Neuronal stem cell (in vitro differentiated cells): Measurements from ENCODE around the gene FAM83E. TPM values are rescaled to one million over a fixed set of nuclear protein-coding genes. Genes with fewer than 3 reads are reported as not detected.

Experiments used
- DNase-seq: peaks from one replicate; pipeline ENCODE4 v3.0.0-alpha.2; 2013; ENCODE audit warnings: low spot score
- H2AFZ ChIP-seq: one replicate; pipeline ENCODE4 v1.6.1; 2013; ENCODE audit warnings: mild to moderate bottlenecking, low read length, inconsistent platforms
- H2AK5ac ChIP-seq: 2 replicates; pipeline ENCODE4 v1.6.1; 2013; ENCODE audit warnings: low read depth, mild to moderate bottlenecking, inconsistent platforms, low read length, moderate library complexity, mixed read lengths
- H2BK120ac ChIP-seq: 2 replicates; pipeline ENCODE4 v1.6.1; 2013; ENCODE audit warnings: low read depth, mild to moderate bottlenecking, inconsistent platforms, low read length, moderate library complexity, mixed read lengths
- H2BK12ac ChIP-seq: one replicate; pipeline ENCODE4 v1.6.1; 2013; ENCODE audit warnings: low read length, inconsistent platforms
- H2BK15ac ChIP-seq: 2 replicates; pipeline ENCODE4 v1.6.1; 2013; ENCODE audit warnings: mild to moderate bottlenecking, low read length, inconsistent platforms, mixed read lengths
- H2BK5ac ChIP-seq: one replicate; pipeline ENCODE4 v1.6.1; 2013; ENCODE audit warnings: inconsistent platforms, mild to moderate bottlenecking, low read length, moderate library complexity
- H3K14ac ChIP-seq: one replicate; pipeline ENCODE4 v1.6.1; 2013; ENCODE audit warnings: low read length, inconsistent platforms
- H3K18ac ChIP-seq: 2 replicates; pipeline ENCODE4 v1.6.1; 2013; ENCODE audit warnings: low read length, inconsistent platforms
- H3K23ac ChIP-seq: 2 replicates; pipeline ENCODE4 v1.6.1; 2013; ENCODE audit warnings: low read depth, mild to moderate bottlenecking, mixed read lengths, low read length, inconsistent platforms; ENCODE audit not compliant: poor library complexity
- H3K27ac ChIP-seq: replicated peaks from 3 replicates; pipeline ENCODE4 v1.5.1; 2013; ENCODE audit warnings: low read length, inconsistent platforms
- H3K27me3 ChIP-seq, 3 experiments: 2 replicates each; pipeline ENCODE4 v1.6.1; 2013; ENCODE audit warnings: low read length in 3 of 3, mild to moderate bottlenecking in 2 of 3, inconsistent platforms in 1 of 3, low read depth in 1 of 3, mixed read lengths in 1 of 3, moderate library complexity in 1 of 3; ENCODE audit not compliant: control insufficient read depth in 3 of 3, insufficient read depth in 3 of 3
- H3K36me3 ChIP-seq, 2 donors: replicated peaks in 1 of 2; 2 replicates each; pipeline ENCODE4 v1.6.1; 2013; ENCODE audit warnings: low read length in 2 of 2; ENCODE audit not compliant: control insufficient read depth in 2 of 2, insufficient read depth in 2 of 2
- H3K4ac ChIP-seq: 2 replicates; pipeline ENCODE4 v1.6.1; 2013; ENCODE audit warnings: inconsistent platforms, mild to moderate bottlenecking, low read length, moderate library complexity
- H3K4me1 ChIP-seq, 2 donors: 1 replicate in 1 of 2; 2 replicates in 1 of 2; pipeline ENCODE4 v1.6.1; 2013; ENCODE audit warnings: low read length in 2 of 2, low read depth in 1 of 2; ENCODE audit not compliant: control insufficient read depth in 2 of 2, insufficient read depth in 1 of 2
- H3K4me2 ChIP-seq: one replicate; pipeline ENCODE4 v1.6.1; 2013; ENCODE audit warnings: mild to moderate bottlenecking, low read length, inconsistent platforms; ENCODE audit not compliant: insufficient read depth, poor library complexity, severe bottlenecking
- H3K4me3 ChIP-seq, 2 donors: 2 replicates each; pipeline ENCODE4 v1.5.1; 2013; ENCODE audit warnings: low read length in 2 of 2, mild to moderate bottlenecking in 2 of 2, inconsistent platforms in 1 of 2, moderate library complexity in 1 of 2
- H3K79me1 ChIP-seq: one replicate; pipeline ENCODE4 v1.6.1; 2013; ENCODE audit warnings: low read depth, mild to moderate bottlenecking, inconsistent platforms, low read length, moderate library complexity
- H3K9ac ChIP-seq: one replicate; pipeline ENCODE4 v1.6.1; 2013; ENCODE audit warnings: mild to moderate bottlenecking, low read depth, low read length, inconsistent platforms; ENCODE audit not compliant: poor library complexity
- H3K9me3 ChIP-seq, 2 donors: replicated peaks in 1 of 2; 2 replicates each; pipeline versions ENCODE3 to v1.6.1; 2013; ENCODE audit warnings: low read length in 2 of 2, mild to moderate bottlenecking in 2 of 2, inconsistent platforms in 1 of 2, low read depth in 1 of 2, mixed read lengths in 1 of 2, moderate library complexity in 1 of 2; ENCODE audit not compliant: control insufficient read depth in 2 of 2, insufficient read depth in 1 of 2
- H4K8ac ChIP-seq: one replicate; pipeline ENCODE4 v1.6.1; 2013; ENCODE audit warnings: low read depth, mild to moderate bottlenecking, inconsistent platforms, low read length, moderate library complexity
- H4K91ac ChIP-seq: one replicate; pipeline ENCODE4 v1.6.1; 2013; ENCODE audit warnings: low read length, low read depth, mild to moderate bottlenecking, inconsistent platforms; ENCODE audit not compliant: poor library complexity
- WGBS, 2 donors: extraction: QIAGEN DNeasy Blood & Tissue Kit; methylation state at CpG; one replicate each; pipeline ENCODE4 v1.1.7; 2013; ENCODE audit warnings: missing lambda C conversion rate in 2 of 2, mixed read lengths in 1 of 2; ENCODE audit not compliant: insufficient read length in 2 of 2, insufficient replicate concordance in 1 of 2; ENCODE audit errors: extremely low coverage in 2 of 2; 5-methylcytosine and 5-hydroxymethylcytosine counted together
- polyA plus RNA-seq, 2 experiments: library from polyadenylated mRNA; stranded (reverse); fragments of 200-250 nt; gene quantifications; one replicate each; pipeline ENCODE4 v1.2.3, GENCODE V29; 2013

FAM83E gene
- polyA plus RNA-seq (2013, experiment 1 of 2) = 0.08 TPM
- polyA plus RNA-seq (2013, experiment 2 of 2) = 0.15 TPM

GRCh38 chr19:48614436-48615230, at the start of gene FAM83E:
TSS of gene FAM83E (minus strand) at chr19:48615076. CDS start at chr19:48613372, 1,704 bp downstream.
- DNase-seq = no peak
- no peaks in the 10 kb centered on the region for H3K9me3 ChIP-seq
- no CpG with 5 or more reads among the region's 31 CpGs for WGBS, 2 donors

GRCh38 chr19:48664476-48664875, 49.6 kb upstream of the FAM83E start:
- peak overlapping the region; percentile 37 for H2AK5ac ChIP-seq
- no peak overlapping the region for H3K4me2 ChIP-seq
- H3K14ac ChIP-seq = no peak overlapping the region
- H3K79me1 ChIP-seq = no peaks in the 10 kb centered on the region
- H3K4me3 ChIP-seq = no peak overlapping the region
- H2BK15ac ChIP-seq = peak overlapping the region; percentile 67
- H3K4me1 ChIP-seq = peaks cover 1 to 3% of the 10 kb centered on the region in 2 donors
- peak overlapping the region; percentile 41 for H2BK12ac ChIP-seq
- H3K27ac ChIP-seq = no peak overlapping the region
- no peak for DNase-seq
- H4K91ac ChIP-seq = no peak overlapping the region
- H3K36me3 ChIP-seq = no peaks in the 10 kb centered on the region
- no peak overlapping the region for H2AFZ ChIP-seq
- peak overlapping the region; percentile 53 for H3K4ac ChIP-seq
- WGBS, 2 donors = no CpG with 5 or more reads among the region's 14 CpGs
- H3K9me3 ChIP-seq = no peaks in the 10 kb centered on the region
- H3K9ac ChIP-seq = no peak overlapping the region
- no peak overlapping the region for H3K23ac ChIP-seq
- H3K18ac ChIP-seq = peak overlapping the region; percentile 87
- no peak overlapping the region for H4K8ac ChIP-seq
- peak overlapping the region; percentile 48 for H2BK5ac ChIP-seq
- H2BK120ac ChIP-seq = no peak overlapping the region
- H3K27me3 ChIP-seq = peaks cover 0 to 5% (median 0%) of the 10 kb centered on the region in 3 experiments

More at GRCh38 chr19:48614436-48615230, at the start of gene FAM83E:
- Histone ChIP-seq H3K14ac (peak within 1 kb of the TSS; percentile 76), H3K23ac (peak within 1 kb of the TSS; percentile 95), H2BK15ac (peak within 1 kb of the TSS; percentile 34), H3K27me3 (no peaks in the 10 kb centered on the region), H3K9ac (peak within 1 kb of the TSS; percentile 72), H3K36me3 (peaks cover 27 to 34% of the 10 kb centered on the region in 2 donors), H4K8ac (peak within 1 kb of the TSS; percentile 86), H2AK5ac (peak within 1 kb of the TSS; percentile 97), H3K27ac (peak within 1 kb of the TSS; percentile 81), H3K4me1 (peaks cover 8 to 27% of the 10 kb centered on the region in 2 donors), H2BK12ac (peak within 1 kb of the TSS; percentile 94), H3K18ac (peak within 1 kb of the TSS; percentile 89), H2AFZ (no peak within 1 kb of the TSS), H3K4ac (peak within 1 kb of the TSS; percentile 53), H2BK5ac (peak within 1 kb of the TSS; percentile 84), H3K79me1 (peaks cover 9% of the 10 kb centered on the region), H3K4me2 (peak within 1 kb of the TSS; percentile 24), H2BK120ac (peak within 1 kb of the TSS; percentile 72), H3K4me3 (no peak within 1 kb of the TSS), H4K91ac (no peak within 1 kb of the TSS)

- H3K18ac ChIP-seq = peak overlapping the region; percentile 91
- peaks cover 1 to 3% of the 10 kb centered on the region in 2 donors for H3K4me1 ChIP-seq
- no peak overlapping the region for H2BK120ac ChIP-seq
- peak overlapping the region; percentile 53 for H3K4ac ChIP-seq
- H3K36me3 ChIP-seq = no peaks in the 10 kb centered on the region
- H4K91ac ChIP-seq = no peak overlapping the region
- H2BK12ac ChIP-seq = no peak overlapping the region
- peaks cover 0 to 5% (median 0%) of the 10 kb centered on the region in 3 experiments for H3K27me3 ChIP-seq
- no peak overlapping the region for H2BK5ac ChIP-seq
- peak overlapping the region; percentile 82 for H3K14ac ChIP-seq
- H3K79me1 ChIP-seq = no peaks in the 10 kb centered on the region
- H2AK5ac ChIP-seq = peak overlapping the region; percentile 83
- no CpG with 5 or more reads among the region's 4 CpGs for WGBS, 2 donors
- no peak overlapping the region for H3K4me2 ChIP-seq
- no peak overlapping the region for H3K4me3 ChIP-seq
- no peak overlapping the region for H3K23ac ChIP-seq
- peak overlapping the region; percentile 60 for H3K9ac ChIP-seq
- no peak for DNase-seq
- H4K8ac ChIP-seq = no peak overlapping the region
- H3K9me3 ChIP-seq = no peaks in the 10 kb centered on the region
- no peak overlapping the region for H2BK15ac ChIP-seq
- no peak overlapping the region for H2AFZ ChIP-seq
- H3K27ac ChIP-seq = no peak overlapping the region
Measured at GRCh38 chr19:48663667-48664066, 48.8 kb upstream of the FAM83E start.

- H2AK5ac ChIP-seq = peak overlapping the region; percentile 91
- H2BK5ac ChIP-seq = no peak overlapping the region
- H3K4ac ChIP-seq = no peak overlapping the region
- H3K27me3 ChIP-seq = peaks cover 0 to 5% (median 0%) of the 10 kb centered on the region in 3 experiments
- peak overlapping the region; percentile 60 for H2BK12ac ChIP-seq
- no peaks in the 10 kb centered on the region for H3K36me3 ChIP-seq
- peak overlapping the region; percentile 64 for H4K91ac ChIP-seq
- H3K9me3 ChIP-seq = no peaks in the 10 kb centered on the region
- H3K4me3 ChIP-seq = no peak overlapping the region
- no peak overlapping the region for H3K9ac ChIP-seq
- H3K4me2 ChIP-seq = no peak overlapping the region
- no CpG with 5 or more reads among the region's 50 CpGs for WGBS, 2 donors
- no peaks in the 10 kb centered on the region for H3K79me1 ChIP-seq
- no peak overlapping the region for H3K27ac ChIP-seq
- H3K18ac ChIP-seq = peak overlapping the region; percentile 45
- peak overlapping the region; percentile 79 for H2BK15ac ChIP-seq
- H2BK120ac ChIP-seq = no peak overlapping the region
- no peak for DNase-seq
- H4K8ac ChIP-seq = no peak overlapping the region
- H3K4me1 ChIP-seq = peaks cover 6 to 9% of the 10 kb centered on the region in 2 donors
- H3K14ac ChIP-seq = peak overlapping the region; percentile 1
- H2AFZ ChIP-seq = peak overlapping the region; percentile 75
- H3K23ac ChIP-seq = peak overlapping the region; percentile 17
Measured at GRCh38 chr19:48661711-48662090, 46.8 kb upstream of the FAM83E start.
